ENCODE data around the gene TRMT6.

DNA sequence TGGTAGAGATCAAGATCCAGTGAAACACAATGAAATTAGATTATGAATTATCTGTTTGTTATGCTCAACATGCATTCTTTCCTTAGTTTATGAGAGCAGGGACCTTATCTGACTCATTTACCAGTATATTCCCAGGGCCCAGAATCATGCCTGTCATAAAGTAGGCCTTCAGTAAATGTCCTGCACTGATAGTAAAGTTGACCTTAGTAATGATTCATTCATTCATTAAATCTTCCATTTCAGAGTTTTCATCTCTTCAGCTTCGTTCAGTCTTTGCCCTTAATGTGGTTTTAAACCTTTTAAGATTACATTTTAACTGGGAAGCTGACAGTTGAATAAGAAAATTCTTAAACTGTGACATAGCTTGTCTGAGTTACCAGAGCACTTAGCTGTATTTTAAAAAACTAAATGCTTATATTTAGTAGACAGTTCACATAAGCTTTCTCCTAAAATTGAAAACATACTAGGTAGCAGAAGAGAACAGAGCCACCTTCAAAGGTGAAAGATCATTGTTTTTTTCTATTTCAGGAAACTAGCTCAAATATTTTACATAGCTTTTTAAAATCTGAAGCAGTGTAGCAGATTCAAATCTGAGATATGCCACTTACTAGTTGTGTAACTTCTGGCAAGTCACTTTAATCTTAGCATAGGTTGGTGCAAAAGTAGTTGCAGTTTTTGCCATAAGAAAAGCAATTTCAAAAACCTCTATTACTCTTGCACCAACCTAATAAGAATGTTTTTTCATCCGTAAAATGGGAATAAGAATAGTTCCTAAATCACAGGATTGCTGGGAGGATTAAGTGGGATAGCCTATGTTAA is 41.5 kb upstream of the TRMT6 start:
- TF ChIP-seq, protein P1, sequence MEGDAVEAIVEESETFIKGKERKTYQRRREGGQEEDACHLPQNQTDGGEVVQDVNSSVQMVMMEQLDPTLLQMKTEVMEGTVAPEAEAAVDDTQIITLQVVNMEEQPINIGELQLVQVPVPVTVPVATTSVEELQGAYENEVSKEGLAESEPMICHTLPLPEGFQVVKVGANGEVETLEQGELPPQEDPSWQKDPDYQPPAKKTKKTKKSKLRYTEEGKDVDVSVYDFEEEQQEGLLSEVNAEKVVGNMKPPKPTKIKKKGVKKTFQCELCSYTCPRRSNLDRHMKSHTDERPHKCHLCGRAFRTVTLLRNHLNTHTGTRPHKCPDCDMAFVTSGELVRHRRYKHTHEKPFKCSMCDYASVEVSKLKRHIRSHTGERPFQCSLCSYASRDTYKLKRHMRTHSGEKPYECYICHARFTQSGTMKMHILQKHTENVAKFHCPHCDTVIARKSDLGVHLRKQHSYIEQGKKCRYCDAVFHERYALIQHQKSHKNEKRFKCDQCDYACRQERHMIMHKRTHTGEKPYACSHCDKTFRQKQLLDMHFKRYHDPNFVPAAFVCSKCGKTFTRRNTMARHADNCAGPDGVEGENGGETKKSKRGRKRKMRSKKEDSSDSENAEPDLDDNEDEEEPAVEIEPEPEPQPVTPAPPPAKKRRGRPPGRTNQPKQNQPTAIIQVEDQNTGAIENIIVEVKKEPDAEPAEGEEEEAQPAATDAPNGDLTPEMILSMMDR (conservative IDR thresholded peaks at IDR 0.05; ENCODE audit: low read length), result no peak
- no peak for TF ChIP-seq EZH2phosphoT487 (IDR thresholded peaks at IDR 0.05; ENCODE audit: borderline replicate concordance, low read depth, low read length)

Measured in OCI-LY7 (cell line).